Type B pancreatic cell (in vitro differentiated cells): ENCODE results near the gene STOX2. TPM values are rescaled to one million over a fixed set of nuclear protein-coding genes. Genes with fewer than 3 reads are reported as not detected.

Experiments used
- DNase-seq: peaks from one replicate; pipeline ENCODE4 v3.0.0; 2021; ENCODE audit warnings: mixed read lengths; ENCODE audit not compliant: unreplicated experiment; ENCODE audit errors: extremely low spot score
- H3K27ac Mint-ChIP-seq: 2 replicates; pipeline ENCODE4 v1.8.0; 2021; ENCODE audit warnings: mild to moderate bottlenecking, mixed read lengths
- H3K27me3 Mint-ChIP-seq: 2 replicates; pipeline ENCODE4 v1.8.0; 2021; ENCODE audit warnings: mixed read lengths
- H3K36me3 Mint-ChIP-seq: 2 replicates; pipeline ENCODE4 v1.8.0; 2021; ENCODE audit warnings: mixed read lengths
- H3K4me1 Mint-ChIP-seq: one replicate; pipeline ENCODE4 v1.8.0; 2021; ENCODE audit warnings: mixed read lengths; ENCODE audit not compliant: unreplicated experiment
- H3K4me3 Mint-ChIP-seq: 2 replicates; pipeline ENCODE4 v1.8.0; 2021; ENCODE audit warnings: mild to moderate bottlenecking, mixed read lengths
- H3K9me3 Mint-ChIP-seq: 2 replicates; pipeline ENCODE4 v1.8.0; 2021; ENCODE audit warnings: mixed read lengths
- total RNA-seq: library from RNA; stranded (reverse); gene quantifications from 2 replicates; pipeline ENCODE4 v1.2.1, GENCODE V29; 2021; ENCODE audit warnings: low replicate concordance
- TF ChIP-seq, protein P1 (sequence below): fragments of 200-600 bp; sonication (generic); conservative IDR thresholded peaks from 2 replicates; pipeline ENCODE4 v1.5.0; 2021; ENCODE audit warnings: antibody characterized with exemption, mild to moderate bottlenecking

STOX2 gene
- total RNA-seq, 1 donor from 2014 or later, result 16.7 TPM

DNA sequence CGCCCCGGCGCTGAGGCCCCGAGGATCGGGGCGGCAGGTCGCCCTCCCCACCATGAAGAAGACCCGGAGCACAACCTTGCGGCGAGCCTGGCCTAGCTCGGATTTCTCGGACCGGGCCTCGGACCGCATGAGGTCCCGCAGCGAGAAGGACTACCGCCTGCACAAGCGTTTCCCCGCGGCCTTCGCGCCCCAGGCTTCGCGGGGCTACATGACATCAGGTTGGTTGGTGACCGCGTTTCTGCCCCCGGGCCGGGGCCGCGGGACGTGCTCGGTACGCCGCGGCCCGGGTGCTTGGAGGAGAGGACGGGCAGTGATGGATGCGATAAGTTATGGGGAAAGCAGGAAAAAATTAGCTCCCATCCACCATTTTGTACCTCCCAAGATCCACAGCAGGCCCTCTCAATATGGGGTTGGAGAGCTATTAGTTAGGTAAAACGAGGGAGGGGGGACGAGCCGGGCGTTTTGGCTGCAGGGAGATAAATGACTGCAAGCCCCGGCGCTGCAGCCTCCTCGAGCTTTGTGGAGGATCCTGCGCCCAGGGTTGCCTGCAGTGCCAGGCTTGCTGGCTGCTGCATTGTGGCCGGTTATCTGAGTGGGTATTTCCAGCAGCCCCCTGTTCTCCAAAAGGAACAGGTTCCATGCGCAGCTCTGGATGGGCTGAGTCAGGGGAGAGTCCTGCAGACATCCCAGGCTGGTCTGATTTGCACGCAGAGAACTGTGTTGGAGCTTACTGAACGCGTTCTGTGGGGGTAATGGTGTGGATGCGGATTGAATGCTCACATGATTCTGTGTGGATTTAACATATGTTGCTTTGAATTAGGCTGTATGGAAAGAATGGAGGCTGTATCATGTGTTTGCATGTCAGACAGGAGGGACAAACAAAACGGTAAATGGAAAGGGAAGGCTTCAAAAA lies 1.9 kb downstream of the STOX2 start:
- DNase-seq, result no peak
- no peak overlapping the region for H3K27ac Mint-ChIP-seq
- peaks cover 5% of the 10 kb centered on the region for H3K36me3 Mint-ChIP-seq
- peaks cover 33% of the 10 kb centered on the region for H3K27me3 Mint-ChIP-seq
- TF ChIP-seq, protein P1, sequence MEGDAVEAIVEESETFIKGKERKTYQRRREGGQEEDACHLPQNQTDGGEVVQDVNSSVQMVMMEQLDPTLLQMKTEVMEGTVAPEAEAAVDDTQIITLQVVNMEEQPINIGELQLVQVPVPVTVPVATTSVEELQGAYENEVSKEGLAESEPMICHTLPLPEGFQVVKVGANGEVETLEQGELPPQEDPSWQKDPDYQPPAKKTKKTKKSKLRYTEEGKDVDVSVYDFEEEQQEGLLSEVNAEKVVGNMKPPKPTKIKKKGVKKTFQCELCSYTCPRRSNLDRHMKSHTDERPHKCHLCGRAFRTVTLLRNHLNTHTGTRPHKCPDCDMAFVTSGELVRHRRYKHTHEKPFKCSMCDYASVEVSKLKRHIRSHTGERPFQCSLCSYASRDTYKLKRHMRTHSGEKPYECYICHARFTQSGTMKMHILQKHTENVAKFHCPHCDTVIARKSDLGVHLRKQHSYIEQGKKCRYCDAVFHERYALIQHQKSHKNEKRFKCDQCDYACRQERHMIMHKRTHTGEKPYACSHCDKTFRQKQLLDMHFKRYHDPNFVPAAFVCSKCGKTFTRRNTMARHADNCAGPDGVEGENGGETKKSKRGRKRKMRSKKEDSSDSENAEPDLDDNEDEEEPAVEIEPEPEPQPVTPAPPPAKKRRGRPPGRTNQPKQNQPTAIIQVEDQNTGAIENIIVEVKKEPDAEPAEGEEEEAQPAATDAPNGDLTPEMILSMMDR, result no peak
- H3K4me3 Mint-ChIP-seq, result peak overlapping the region; percentile 88
- peaks cover 32% of the 10 kb centered on the region for H3K4me1 Mint-ChIP-seq
- peaks cover 5% of the 10 kb centered on the region for H3K9me3 Mint-ChIP-seq

DNA sequence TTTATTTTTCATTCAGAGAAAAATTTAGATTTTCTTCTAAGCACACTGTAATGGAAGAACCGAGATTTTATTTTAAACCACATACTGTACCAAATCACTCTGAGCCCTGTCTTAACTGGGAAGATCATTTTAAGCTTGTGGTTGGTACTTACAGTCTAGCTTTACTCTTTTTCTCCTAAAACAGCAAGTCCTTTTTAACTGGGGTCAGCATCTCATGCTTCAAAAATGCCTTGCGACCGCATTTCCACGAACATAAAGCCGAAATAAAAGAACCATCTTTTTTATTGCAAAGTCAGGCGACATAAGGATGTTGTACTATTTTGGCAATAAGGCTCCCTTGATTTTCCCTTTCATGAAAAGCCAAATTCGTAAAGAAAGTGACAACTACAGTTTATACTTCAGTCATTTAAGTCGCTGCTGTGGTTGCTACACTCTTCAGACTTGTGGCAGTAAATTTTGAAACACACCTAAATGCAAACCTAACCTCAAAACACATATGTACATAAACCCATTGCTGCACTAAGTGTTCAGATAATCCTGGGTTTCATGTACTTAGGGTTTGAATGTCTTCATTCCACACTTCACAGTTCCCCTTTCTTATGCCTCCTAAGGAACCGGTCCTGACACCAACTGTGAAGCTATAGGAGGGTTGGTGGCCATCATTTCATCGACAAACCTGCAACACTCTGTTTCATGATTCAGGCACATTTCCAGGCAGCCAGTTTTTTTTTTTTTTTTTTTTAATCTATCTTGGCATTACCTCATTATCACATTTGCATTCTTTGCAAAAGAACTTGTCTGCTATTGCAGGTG lies 3.0 kb downstream of the STOX2 start:
- no peak overlapping the region for H3K27ac Mint-ChIP-seq
- peak overlapping the region; percentile 88 for H3K4me3 Mint-ChIP-seq
- TF ChIP-seq, protein P1, result no peak
- H3K36me3 Mint-ChIP-seq, result peaks cover 4% of the 10 kb centered on the region
- peaks cover 32% of the 10 kb centered on the region for H3K4me1 Mint-ChIP-seq
- peaks cover 4% of the 10 kb centered on the region for H3K9me3 Mint-ChIP-seq
- peaks cover 32% of the 10 kb centered on the region for H3K27me3 Mint-ChIP-seq
- DNase-seq, result no peak

DNA sequence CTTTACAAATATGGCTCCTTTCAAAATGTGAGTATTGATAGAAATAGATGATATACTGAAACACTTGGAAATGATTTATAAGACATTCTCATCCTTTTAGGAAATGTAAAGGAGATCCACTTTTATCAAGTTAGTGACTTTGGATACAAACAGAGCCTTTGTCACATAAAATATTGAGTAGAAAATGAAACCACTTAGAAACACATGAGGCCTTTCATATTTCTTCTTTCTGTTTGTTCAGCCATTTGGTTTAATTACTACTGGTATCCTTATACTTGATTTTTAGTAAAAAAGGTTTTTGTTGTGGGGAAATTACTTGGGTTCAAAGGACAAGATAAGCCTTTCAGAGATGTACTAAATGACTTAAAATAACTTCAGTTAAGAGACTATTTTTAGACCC lies 4.1 kb downstream of the STOX2 start:
- no peak for DNase-seq
- Mint-ChIP-seq H3K9me3 (no peaks in the 10 kb centered on the region), H3K4me3 (peak overlapping the region; percentile 88), H3K36me3 (no peaks in the 10 kb centered on the region), H3K27me3 (peaks cover 29% of the 10 kb centered on the region), H3K4me1 (peaks cover 32% of the 10 kb centered on the region), H3K27ac (no peak overlapping the region)
- TF ChIP-seq, protein P1, result no peak

DNA sequence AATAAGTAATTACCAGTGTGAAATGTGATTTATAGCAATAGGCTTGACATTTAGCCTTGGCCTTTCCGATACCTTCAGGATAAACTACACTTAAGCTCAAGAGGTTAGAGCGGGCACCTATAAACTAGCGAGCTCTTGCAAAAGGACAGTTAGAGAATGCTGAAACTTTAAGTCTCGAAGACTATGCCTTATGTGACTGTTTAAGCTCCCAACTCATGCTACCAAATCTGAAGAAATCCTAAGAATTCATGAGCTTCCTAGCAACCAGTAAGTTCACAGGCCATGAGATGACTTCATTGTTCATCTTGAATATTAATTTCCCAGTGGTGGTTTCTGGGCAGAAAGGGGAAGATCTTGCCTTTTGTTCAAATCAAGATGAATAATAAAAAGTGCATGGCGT lies 4.7 kb downstream of the STOX2 start:
- no peak for DNase-seq
- TF ChIP-seq, protein P1, result no peak
- no peaks in the 10 kb centered on the region for H3K9me3 Mint-ChIP-seq
- no peak overlapping the region for H3K27ac Mint-ChIP-seq
- H3K4me1 Mint-ChIP-seq, result peaks cover 29% of the 10 kb centered on the region
- H3K36me3 Mint-ChIP-seq, result no peaks in the 10 kb centered on the region
- peaks cover 29% of the 10 kb centered on the region for H3K27me3 Mint-ChIP-seq
- peak overlapping the region; percentile 38 for H3K4me3 Mint-ChIP-seq

DNA sequence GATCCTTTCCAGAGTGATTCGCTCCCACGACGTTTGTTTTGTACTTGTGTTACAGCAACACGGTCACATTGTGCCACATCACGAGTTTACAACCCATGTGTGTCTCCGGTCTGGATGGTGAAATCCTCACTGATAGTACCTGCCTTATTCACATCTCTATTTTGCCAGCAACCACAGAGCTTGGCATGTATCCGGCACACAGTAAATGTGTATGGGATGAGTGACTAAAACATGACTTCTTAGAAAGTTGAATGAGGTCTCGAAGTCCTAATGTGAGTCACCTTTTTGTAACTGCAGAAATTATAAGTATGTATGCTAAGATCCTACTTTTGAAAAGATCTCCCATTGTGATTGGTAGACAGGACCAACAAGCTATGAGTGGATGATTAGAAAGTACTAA lies 7.5 kb downstream of the STOX2 start:
- peaks cover 7% of the 10 kb centered on the region for H3K9me3 Mint-ChIP-seq
- TF ChIP-seq, protein P1, result no peak
- no peak overlapping the region for H3K4me3 Mint-ChIP-seq
- no peak overlapping the region for H3K27ac Mint-ChIP-seq
- peaks cover 22% of the 10 kb centered on the region for H3K4me1 Mint-ChIP-seq
- H3K36me3 Mint-ChIP-seq, result peaks cover 9% of the 10 kb centered on the region
- H3K27me3 Mint-ChIP-seq, result peaks cover 20% of the 10 kb centered on the region
- no peak for DNase-seq
